Dermis microvascular lymphatic vessel endothelial cell (primary cell): ENCODE data around the gene CUBN. TPM values are rescaled to one million over a fixed set of nuclear protein-coding genes. Genes with fewer than 3 reads are reported as not detected.

Source experiments
- DNase-seq, 2 donors: peaks; one replicate each; pipeline versions ENCODE4 v3.0.0 to v3.0.0-alpha.2; 2010; ENCODE audit warnings: low read depth in 2 of 2
- total RNA-seq: library from RNA; depleted of rRNA; stranded (reverse); fragments of >200 nt; gene quantifications from 2 replicates; pipeline ENCODE4 v1.2.1, GENCODE V29; 2014

The CUBN gene
- 6.7 and 10.7 TPM in 2 replicates for total RNA-seq

DNA sequence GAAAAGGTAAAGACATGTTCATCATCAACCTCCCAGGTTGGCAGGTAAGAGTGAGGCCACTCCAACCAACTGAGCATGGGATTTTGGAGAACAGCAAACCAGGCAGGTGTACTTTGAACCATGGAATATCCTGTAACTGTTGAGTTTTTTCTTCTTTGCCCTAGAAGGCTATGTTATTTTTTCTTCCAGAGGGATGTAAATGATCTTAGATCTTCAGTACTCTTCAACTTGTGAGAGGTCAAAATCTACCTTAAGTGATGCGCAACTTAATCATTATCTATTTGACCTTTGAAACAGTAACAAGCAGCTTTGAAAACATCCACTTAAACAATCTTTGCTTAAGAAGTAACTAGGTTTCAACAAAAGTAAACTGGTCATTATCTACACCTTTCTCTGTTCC, at the start of gene CUBN:
Gene CUBN, minus strand, starts transcription at position 71 of the 400 bp plus-strand sequence. Its CDS starts 46 bp downstream, at position 25.
- no peak for DNase-seq

- DNase-seq = no peak
Observed at GRCh38 chr10:17179002-17179401, 49.4 kb upstream of the CUBN start.

- DNase-seq = no peak
Observed at GRCh38 chr10:17178006-17178405, 48.4 kb upstream of the CUBN start.

DNA sequence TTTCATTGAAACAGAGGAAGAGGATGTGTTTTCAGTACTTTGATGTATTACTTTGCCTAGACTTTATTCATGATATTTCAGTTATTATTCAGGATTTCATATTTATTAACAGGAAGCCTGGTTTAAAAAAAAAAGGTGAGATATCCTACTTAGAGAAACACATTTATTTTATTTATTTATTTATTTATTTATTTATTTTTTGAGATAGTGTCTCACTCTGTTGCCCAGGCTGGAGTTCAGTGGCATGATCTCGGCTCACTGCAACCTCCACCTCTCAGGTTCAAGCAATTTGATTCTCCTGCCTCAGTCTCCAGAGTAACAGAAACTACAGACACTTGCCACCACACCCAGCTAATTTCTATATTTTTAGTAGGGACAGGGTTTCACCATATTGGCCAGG, 47.4 kb upstream of the CUBN start:
- DNase-seq = no peak

- DNase-seq = no peak
Observed at GRCh38 chr10:17176091-17176490, 46.5 kb upstream of the CUBN start.

- peak in 1 of 2 donors; percentile 20 for DNase-seq
Observed at GRCh38 chr10:17175551-17175950, 45.9 kb upstream of the CUBN start.

GRCh38 chr10:17174626-17175025, 45.0 kb upstream of the CUBN start:
- DNase-seq = no peak

GRCh38 chr10:17171141-17171641, 41.6 kb upstream of the CUBN start:
- DNase-seq = no peak

- DNase-seq = peak; percentile 10 to 38
Observed at GRCh38 chr10:17169803-17170202, 40.2 kb upstream of the CUBN start.

- no peak for DNase-seq
Observed at GRCh38 chr10:17166699-17167098, 37.1 kb upstream of the CUBN start.

DNA sequence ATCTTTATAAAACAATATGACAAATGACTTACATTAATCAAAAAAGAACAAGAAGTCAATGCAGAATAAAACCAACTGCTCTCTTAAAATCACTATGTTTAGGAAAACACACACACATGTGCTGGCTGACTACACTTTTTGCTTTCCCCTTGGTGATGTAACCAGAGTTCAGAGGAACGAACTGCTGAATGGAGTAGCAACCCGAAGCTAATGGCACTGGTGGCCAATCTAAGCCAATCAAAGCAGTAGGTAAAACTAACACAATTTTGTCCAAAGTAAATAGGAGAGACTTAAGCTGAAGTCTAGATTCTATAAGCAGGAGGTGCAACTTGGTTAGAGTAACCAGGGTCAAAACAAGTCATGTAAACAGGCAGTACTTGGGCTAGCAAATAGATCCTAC, 33.2 kb upstream of the CUBN start:
- DNase-seq = no peak

DNA sequence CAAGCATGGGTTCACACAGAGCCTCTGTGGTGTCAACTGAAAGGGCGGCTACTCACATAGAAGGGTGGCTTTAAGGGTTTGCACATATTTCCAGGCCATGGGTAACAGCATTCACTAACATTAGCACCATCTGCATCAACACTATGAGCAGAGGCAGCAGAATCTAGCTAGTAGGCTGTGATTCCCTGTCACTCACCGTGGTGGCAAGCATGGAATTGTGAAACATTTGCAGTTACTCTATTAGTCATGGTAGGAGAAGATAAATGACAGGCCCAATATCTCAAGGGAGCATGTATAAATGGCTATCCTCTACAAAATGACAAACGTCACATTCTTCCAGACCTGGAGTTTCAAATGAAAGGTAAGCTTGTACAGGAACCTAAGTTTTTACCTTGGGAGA, 32.2 kb upstream of the CUBN start:
- DNase-seq = no peak

GRCh38 chr10:17157024-17157423, 27.4 kb upstream of the CUBN start:
- no peak for DNase-seq

- DNase-seq = no peak
Observed at GRCh38 chr10:17155826-17156225, 26.2 kb upstream of the CUBN start.

GRCh38 chr10:17154116-17154515, 24.5 kb upstream of the CUBN start:
- DNase-seq = no peak

GRCh38 chr10:17153321-17153720, 23.7 kb upstream of the CUBN start:
- DNase-seq = no peak

- DNase-seq = no peak
Observed at GRCh38 chr10:17151716-17152115, 22.1 kb upstream of the CUBN start.

DNA sequence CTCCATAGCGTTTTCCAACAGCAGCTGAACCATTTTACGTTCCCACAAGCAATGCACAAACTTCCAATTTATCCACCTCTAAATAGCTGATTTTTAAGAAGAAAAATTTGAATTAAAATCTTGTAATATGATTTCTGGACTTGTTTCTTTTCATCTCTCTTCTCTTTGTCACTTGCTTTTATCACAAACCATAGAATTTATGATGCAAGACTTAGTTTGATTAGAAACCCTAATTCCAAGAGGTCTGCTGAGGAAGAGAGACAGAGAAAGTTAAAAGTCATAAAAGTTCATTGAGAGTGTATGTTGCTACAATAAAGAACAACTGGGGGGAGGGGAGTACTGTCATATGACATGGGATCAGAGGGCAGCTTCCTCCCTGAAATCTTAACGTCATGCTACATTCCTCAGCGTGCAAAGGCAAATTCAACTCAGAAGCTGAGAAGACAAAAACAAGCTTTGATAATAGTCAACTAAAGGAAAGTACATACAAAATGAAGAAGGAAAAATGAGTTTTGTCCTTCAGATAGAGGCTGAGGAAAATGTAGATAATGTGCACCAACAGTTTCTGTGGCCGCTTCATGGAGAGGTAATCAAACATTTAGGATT, 18.4 kb upstream of the CUBN start:
- peak in 1 of 2 donors; percentile 50 for DNase-seq

GRCh38 chr10:17146892-17147291, 17.3 kb upstream of the CUBN start:
- no peak for DNase-seq

GRCh38 chr10:17145239-17145638, 15.6 kb upstream of the CUBN start:
- no peak for DNase-seq

GRCh38 chr10:17144757-17145156, 15.1 kb upstream of the CUBN start:
- DNase-seq = no peak

GRCh38 chr10:17144032-17144431, 14.4 kb upstream of the CUBN start:
- DNase-seq = no peak

GRCh38 chr10:17143055-17143690, 13.6 kb upstream of the CUBN start:
- DNase-seq = no peak
